K562 (cell line): ENCODE results near the gene ANO6. TPM values are rescaled to one million over a fixed set of nuclear protein-coding genes. Genes with fewer than 3 reads are reported as not detected.
A peak's percentile ranks its signal among the peaks of the same experiment; 100 is the strongest.

ENCODE experiments used
- ATAC-seq: fragments of 200-7000 bp; cut with Tn5 transposase; 3 replicates; pipeline ENCODE4 v1.9.1; 2020; ENCODE audit warnings: moderate library complexity
- BruUV-seq: library from RNA; stranded (reverse); fragments of 400-500 nt; replicated peaks from 2 replicates; lab custom pipeline; 2021; lab: Mats Ljungman, UMichigan
- CTCF ChIA-PET: fragments of 300-600 bp; formaldehyde crosslinking; extraction: SDS; loops from one replicate; lab custom pipeline; 2021; ENCODE audit warnings: low intra/inter-chr PET ratio; lab: Yijun Ruan, JAX
- POLR2A ChIA-PET: fragments of 300-600, 350-650 bp; sonication (Branson Sonifier 250); formaldehyde crosslinking; extraction: SDS; loops from one replicate; lab custom pipeline; 2021; ENCODE audit warnings: antibody characterized with exemption, inconsistent platforms; lab: Yijun Ruan, JAX
- DNase-seq, 4 experiments: peaks; one replicate each; pipeline versions ENCODE4 v3.0.0 to v3.0.0-alpha.2; 2011 to 2018; ENCODE audit warnings: low spot score in 3 of 4, mixed read lengths in 3 of 4; ENCODE audit errors: extremely low read depth in 1 of 4
- FAIRE-seq: peaks from 2 replicates; lab custom pipeline; 2011; peaks lifted over from hg19 to GRCh38; lab: Jason Lieb, UNC
- H2AFZ ChIP-seq: 2 replicates; pipeline ENCODE4 v1.6.0; 2011; ENCODE audit warnings: low read depth, low read length, control low read depth, inconsistent platforms
- H3K27ac ChIP-seq: fragments of 200-600 bp; 3 replicates; pipeline ENCODE4 v1.8.0; 2011; ENCODE audit warnings: low read depth, mild to moderate bottlenecking, control low read depth, inconsistent platforms, low read length, moderate library complexity, mixed read lengths; ENCODE audit errors: extremely low read depth
- H3K27me3 ChIP-seq, 2 experiments: fragments of 300-600 bp in 1 of 2; 2 replicates in 1 of 2; 3 replicates in 1 of 2; pipeline versions ENCODE4 v1.6.0 to v1.8.0; 2011; ENCODE audit warnings: inconsistent platforms in 2 of 2, low read length in 2 of 2, mild to moderate bottlenecking in 1 of 2, mixed read lengths in 1 of 2, moderate library complexity in 1 of 2; ENCODE audit not compliant: control insufficient read depth in 2 of 2, insufficient read depth in 2 of 2
- H3K36me3 ChIP-seq: fragments of 300-600 bp; 3 replicates; pipeline ENCODE4 v1.8.0; 2011; ENCODE audit warnings: mild to moderate bottlenecking, low read length, inconsistent platforms; ENCODE audit not compliant: control insufficient read depth, insufficient read depth
- H3K4me1 ChIP-seq, 2 experiments: fragments of 200-600 bp in 1 of 2; replicated peaks in 1 of 2; 2 replicates in 1 of 2; 3 replicates in 1 of 2; pipeline versions ENCODE4 v1.5.1 to v1.8.0; 2011; ENCODE audit warnings: inconsistent platforms in 2 of 2, low read length in 2 of 2, mild to moderate bottlenecking in 1 of 2, mixed read lengths in 1 of 2, moderate library complexity in 1 of 2; ENCODE audit not compliant: control insufficient read depth in 2 of 2, insufficient read depth in 2 of 2
- H3K4me2 ChIP-seq: 2 replicates; pipeline ENCODE4 v1.6.1; 2011; ENCODE audit warnings: low read length, control low read depth, inconsistent platforms, mixed read lengths; ENCODE audit not compliant: insufficient read depth
- H3K4me3 ChIP-seq: fragments of 200-600 bp; sonication (generic), shearing (Covaris generic); 2 replicates; pipeline ENCODE4 v1.5.1; 2016; ENCODE audit warnings: control low read depth, inconsistent platforms
- H3K79me2 ChIP-seq: fragments of 200-600 bp; 3 replicates; pipeline ENCODE4 v1.8.0; 2011; ENCODE audit warnings: low read length, inconsistent platforms; ENCODE audit not compliant: control insufficient read depth, insufficient read depth
- H3K9ac ChIP-seq, 2 experiments: 2 replicates each; pipeline versions ENCODE4 v1.6.0 to v1.6.1; 2011; ENCODE audit warnings: low read depth in 2 of 2, low read length in 2 of 2, control low read depth in 1 of 2, inconsistent platforms in 1 of 2, mild to moderate bottlenecking in 1 of 2, mixed read lengths in 1 of 2; ENCODE audit not compliant: insufficient read depth in 1 of 2
- H3K9me1 ChIP-seq: one replicate; pipeline ENCODE4 v1.6.0; 2011; ENCODE audit warnings: inconsistent platforms, mild to moderate bottlenecking, low read length, moderate library complexity; ENCODE audit not compliant: control insufficient read depth, insufficient read depth
- H3K9me3 ChIP-seq: replicated peaks from 2 replicates; pipeline ENCODE4 v1.5.1; 2011; ENCODE audit warnings: low read depth, low read length, inconsistent platforms; ENCODE audit not compliant: control insufficient read depth, insufficient read depth
- H4K20me1 ChIP-seq: replicated peaks from 2 replicates; pipeline ENCODE4 v1.6.1; 2011; ENCODE audit warnings: low read length, inconsistent platforms, mixed read lengths; ENCODE audit not compliant: control insufficient read depth, insufficient read depth
- PCBP1 ChIP-seq: fragments of 200-400 bp; formaldehyde crosslinking; IDR thresholded peaks from 2 replicates; pipeline ENCODE4 v1.6.1; 2018; ENCODE audit warnings: mild to moderate bottlenecking, low read depth, low read length; ENCODE audit not compliant: poor library complexity, severe bottlenecking
- SREBF1 ChIP-seq: fragments of 150-350 bp; IDR thresholded peaks from 2 replicates; pipeline ENCODE4 v1.6.1; 2014; ENCODE audit warnings: antibody characterized with exemption, low read depth, low read length, borderline replicate concordance
- TAF15 ChIP-seq: fragments of 200-400 bp; formaldehyde crosslinking; IDR thresholded peaks from 2 replicates; pipeline ENCODE4 v1.6.1; 2017; ENCODE audit warnings: mild to moderate bottlenecking, low read depth, low read length, moderate library complexity
- ZNF316 ChIP-seq: fragments of 450-650 bp; IDR thresholded peaks from 2 replicates; pipeline ENCODE4 v1.6.1; 2016
- ZSCAN29 ChIP-seq: fragments of 450-650 bp; IDR thresholded peaks from 2 replicates; pipeline ENCODE4 v1.6.1; 2017
- WGBS: fragments of 100-300 bp; shearing (Covaris generic); methylation state at CpG from one replicate; pipeline ENCODE4 v1.1.6; 2016; ENCODE audit warnings: low coverage, mixed read lengths; ENCODE audit not compliant: insufficient coverage; ENCODE audit errors: missing lambda C conversion rate; 5-methylcytosine and 5-hydroxymethylcytosine counted together
- in situ Hi-C: fragments of 300-500 bp; cut with MboI; formaldehyde crosslinking; loops from 4 replicates; pipeline ENCODE4 v1.15.0; 2018; ENCODE audit warnings: inconsistent platforms, mixed read lengths
- intact Hi-C: fragments of 100-400 bp; cut with micrococcal nuclease; formaldehyde crosslinking; loops from 2 replicates; pipeline ENCODE4 v1.14.2; 2022
- polyA plus RNA-seq, 8 experiments: library from polyadenylated mRNA; depleted of rRNA in 4 of 8; stranded (reverse) in 5 of 8; unstranded in 3 of 8; fragments of >200 nt; fragmentation: Nextera tagmentation in 2 of 8; fragmentation: Illumina TruSeq in 1 of 8; extraction: Ambion mirVana in 2 of 8; extraction: Trizol in 1 of 8; gene quantifications; 2 replicates each; pipeline versions ENCODE4 v1.2.1 to v1.2.3, GENCODE V29; 2011 to 2014; ENCODE audit warnings: inconsistent platforms in 1 of 8, missing spikeins in 1 of 8
- total RNA-seq, 7 experiments: library from RNA; depleted of rRNA in 6 of 7; stranded (reverse); fragments of >200 nt in 6 of 7; fragmentation: Illumina TruSeq in 2 of 7; extraction: Trizol in 2 of 7; gene quantifications; 2 replicates each; pipeline versions ENCODE4 v1.2.1 to v1.2.3, GENCODE V29; 2011 to 2021; ENCODE audit warnings: low replicate concordance in 1 of 7
- TF ChIP-seq, protein P1 (sequence below), 2 experiments: fragments of 450-650 bp; conservative IDR thresholded peaks; 2 replicates each; pipeline ENCODE4 v1.6.1; 2017; ENCODE audit warnings: mild to moderate bottlenecking in 2 of 2, moderate library complexity in 2 of 2
- TF ChIP-seq, protein P2 (sequence below): fragments of 200-800 bp; sonication (Bioruptor generic); IDR thresholded peaks from 2 replicates; pipeline ENCODE4 v1.6.1; 2016; ENCODE audit warnings: missing genetic modification characterization, missing compliant biosample characterization
- TF ChIP-seq, protein P3 (sequence below): sonication (generic); formaldehyde crosslinking; IDR thresholded peaks from 2 replicates; pipeline ENCODE4 v1.5.0; 2020; ENCODE audit warnings: missing genetic modification reagents

The ANO6 gene
- total and polyA plus RNA-seq, 9 of the 15 experiments (the other 6 are each of a cell fraction or from before 2014, with no cell fraction given) = 3.5 to 24.7 (median 20.3) TPM

DNA sequence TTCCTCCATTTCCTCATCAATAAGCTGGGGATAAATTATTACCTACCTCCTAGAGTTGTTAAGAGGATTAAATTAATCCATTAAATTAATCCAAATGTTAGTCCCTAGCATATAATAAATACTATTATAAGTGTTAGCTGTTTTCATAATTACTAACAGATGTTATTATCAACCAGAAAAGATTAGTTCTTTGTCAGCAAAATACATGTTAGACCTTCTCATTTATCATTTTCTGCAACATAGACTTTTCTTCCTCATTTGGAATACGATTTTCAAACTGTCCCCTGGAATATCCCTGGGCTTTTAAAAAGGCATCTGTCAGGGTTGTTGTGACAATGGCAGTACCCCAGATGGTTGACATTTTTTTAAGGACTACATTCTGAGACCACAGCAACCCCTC lies 133.1 kb downstream of the ANO6 start:
- FAIRE-seq (no peak), ATAC-seq (no peak), DNase-seq (no peak)
- CTCF ChIA-PET = no interaction called here
- Histone ChIP-seq H3K9ac (no peak overlapping the region), H2AFZ (no peak overlapping the region), H3K36me3 (peaks cover 22% of the 10 kb centered on the region), H3K27ac (no peak overlapping the region), H3K9me1 (no peaks in the 10 kb centered on the region), H3K9me3 (no peaks in the 10 kb centered on the region), H4K20me1 (no peaks in the 10 kb centered on the region), H3K4me1 (no peaks in the 10 kb centered on the region), H3K4me2 (no peak overlapping the region), H3K4me3 (no peak overlapping the region), H3K27me3 (no peaks in the 10 kb centered on the region), H3K79me2 (no peaks in the 10 kb centered on the region)
- no TSS peak for BruUV-seq
- POLR2A ChIA-PET = interaction anchor here (0.8 kb wide), 1 partner anchor 184 kb away, joined by 4 read pairs; no protein-coding TSS in a partner anchor
- TF ChIP-seq SREBF1 (no peak), ZNF316 (peak; percentile 66)
- intact Hi-C loops (no loop called here), in situ Hi-C loops (no loop called here)
- 33% methylated on average over 1 of the region's 1 CpG for WGBS

DNA sequence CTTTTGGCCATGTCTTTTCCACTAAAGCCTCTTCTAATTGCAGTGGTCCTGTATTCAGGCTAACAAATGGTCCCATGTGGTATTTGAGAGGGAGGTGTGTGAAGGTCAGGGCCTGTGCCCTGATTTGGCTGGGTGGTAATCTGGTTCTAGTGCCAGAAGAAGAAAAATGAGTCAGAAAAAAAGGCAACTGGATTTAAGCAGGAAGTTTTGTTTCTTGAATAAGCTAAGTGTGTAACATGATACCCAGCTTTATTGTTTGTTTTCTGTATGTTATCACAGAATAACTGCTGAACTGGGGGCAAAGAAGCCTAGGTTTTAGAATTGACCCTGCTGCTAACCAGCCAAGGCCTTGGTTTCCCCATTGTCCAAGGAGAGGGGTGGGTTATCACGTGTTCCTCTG lies 134.0 kb downstream of the ANO6 start:
- intact Hi-C loops = no loop called here
- Histone ChIP-seq H3K27ac (no peak overlapping the region), H3K4me2 (no peak overlapping the region), H3K36me3 (peaks cover 22% of the 10 kb centered on the region), H3K4me3 (no peak overlapping the region), H3K4me1 (no peaks in the 10 kb centered on the region), H3K9me1 (no peaks in the 10 kb centered on the region), H3K79me2 (no peaks in the 10 kb centered on the region), H3K9ac (no peak overlapping the region), H3K27me3 (no peaks in the 10 kb centered on the region), H3K9me3 (no peaks in the 10 kb centered on the region), H4K20me1 (no peaks in the 10 kb centered on the region), H2AFZ (no peak overlapping the region)
- in situ Hi-C loops = no loop called here
- no peak for ATAC-seq
- no peak for DNase-seq
- no peak for FAIRE-seq
- no TSS peak for BruUV-seq
- CTCF ChIA-PET = no interaction called here
- 77% methylated on average over 1 of the region's 1 CpG for WGBS
- POLR2A ChIA-PET = interaction anchor here (0.6 to 1.6 kb wide), 2 partner anchors 12 to 34 kb away, joined by 3 to 4 read pairs; no protein-coding TSS in a partner anchor
- no peak for TF ChIP-seq TAF15
- TF ChIP-seq ZSCAN29 = no peak
- TF ChIP-seq PCBP1 = no peak
- TF ChIP-seq, protein P1, sequence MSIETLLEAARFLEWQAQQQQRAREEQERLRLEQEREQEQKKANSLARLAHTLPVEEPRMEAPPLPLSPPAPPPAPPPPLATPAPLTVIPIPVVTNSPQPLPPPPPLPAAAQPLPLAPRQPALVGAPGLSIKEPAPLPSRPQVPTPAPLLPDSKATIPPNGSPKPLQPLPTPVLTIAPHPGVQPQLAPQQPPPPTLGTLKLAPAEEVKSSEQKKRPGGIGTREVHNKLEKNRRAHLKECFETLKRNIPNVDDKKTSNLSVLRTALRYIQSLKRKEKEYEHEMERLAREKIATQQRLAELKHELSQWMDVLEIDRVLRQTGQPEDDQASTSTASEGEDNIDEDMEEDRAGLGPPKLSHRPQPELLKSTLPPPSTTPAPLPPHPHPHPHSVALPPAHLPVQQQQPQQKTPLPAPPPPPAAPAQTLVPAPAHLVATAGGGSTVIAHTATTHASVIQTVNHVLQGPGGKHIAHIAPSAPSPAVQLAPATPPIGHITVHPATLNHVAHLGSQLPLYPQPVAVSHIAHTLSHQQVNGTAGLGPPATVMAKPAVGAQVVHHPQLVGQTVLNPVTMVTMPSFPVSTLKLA (conservative IDR thresholded peaks at IDR 0.05) = no peak
- TF ChIP-seq, protein P2, sequence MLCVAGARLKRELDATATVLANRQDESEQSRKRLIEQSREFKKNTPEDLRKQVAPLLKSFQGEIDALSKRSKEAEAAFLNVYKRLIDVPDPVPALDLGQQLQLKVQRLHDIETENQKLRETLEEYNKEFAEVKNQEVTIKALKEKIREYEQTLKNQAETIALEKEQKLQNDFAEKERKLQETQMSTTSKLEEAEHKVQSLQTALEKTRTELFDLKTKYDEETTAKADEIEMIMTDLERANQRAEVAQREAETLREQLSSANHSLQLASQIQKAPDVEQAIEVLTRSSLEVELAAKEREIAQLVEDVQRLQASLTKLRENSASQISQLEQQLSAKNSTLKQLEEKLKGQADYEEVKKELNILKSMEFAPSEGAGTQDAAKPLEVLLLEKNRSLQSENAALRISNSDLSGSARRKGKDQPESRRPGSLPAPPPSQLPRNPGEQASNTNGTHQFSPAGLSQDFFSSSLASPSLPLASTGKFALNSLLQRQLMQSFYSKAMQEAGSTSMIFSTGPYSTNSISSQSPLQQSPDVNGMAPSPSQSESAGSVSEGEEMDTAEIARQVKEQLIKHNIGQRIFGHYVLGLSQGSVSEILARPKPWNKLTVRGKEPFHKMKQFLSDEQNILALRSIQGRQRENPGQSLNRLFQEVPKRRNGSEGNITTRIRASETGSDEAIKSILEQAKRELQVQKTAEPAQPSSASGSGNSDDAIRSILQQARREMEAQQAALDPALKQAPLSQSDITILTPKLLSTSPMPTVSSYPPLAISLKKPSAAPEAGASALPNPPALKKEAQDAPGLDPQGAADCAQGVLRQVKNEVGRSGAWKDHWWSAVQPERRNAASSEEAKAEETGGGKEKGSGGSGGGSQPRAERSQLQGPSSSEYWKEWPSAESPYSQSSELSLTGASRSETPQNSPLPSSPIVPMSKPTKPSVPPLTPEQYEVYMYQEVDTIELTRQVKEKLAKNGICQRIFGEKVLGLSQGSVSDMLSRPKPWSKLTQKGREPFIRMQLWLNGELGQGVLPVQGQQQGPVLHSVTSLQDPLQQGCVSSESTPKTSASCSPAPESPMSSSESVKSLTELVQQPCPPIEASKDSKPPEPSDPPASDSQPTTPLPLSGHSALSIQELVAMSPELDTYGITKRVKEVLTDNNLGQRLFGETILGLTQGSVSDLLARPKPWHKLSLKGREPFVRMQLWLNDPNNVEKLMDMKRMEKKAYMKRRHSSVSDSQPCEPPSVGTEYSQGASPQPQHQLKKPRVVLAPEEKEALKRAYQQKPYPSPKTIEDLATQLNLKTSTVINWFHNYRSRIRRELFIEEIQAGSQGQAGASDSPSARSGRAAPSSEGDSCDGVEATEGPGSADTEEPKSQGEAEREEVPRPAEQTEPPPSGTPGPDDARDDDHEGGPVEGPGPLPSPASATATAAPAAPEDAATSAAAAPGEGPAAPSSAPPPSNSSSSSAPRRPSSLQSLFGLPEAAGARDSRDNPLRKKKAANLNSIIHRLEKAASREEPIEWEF (CRISPR knock-in tag) = no peak
- TF ChIP-seq, protein P3, sequence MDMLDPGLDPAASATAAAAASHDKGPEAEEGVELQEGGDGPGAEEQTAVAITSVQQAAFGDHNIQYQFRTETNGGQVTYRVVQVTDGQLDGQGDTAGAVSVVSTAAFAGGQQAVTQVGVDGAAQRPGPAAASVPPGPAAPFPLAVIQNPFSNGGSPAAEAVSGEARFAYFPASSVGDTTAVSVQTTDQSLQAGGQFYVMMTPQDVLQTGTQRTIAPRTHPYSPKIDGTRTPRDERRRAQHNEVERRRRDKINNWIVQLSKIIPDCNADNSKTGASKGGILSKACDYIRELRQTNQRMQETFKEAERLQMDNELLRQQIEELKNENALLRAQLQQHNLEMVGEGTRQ (CRISPR knock-in tag) = no peak
